Measurements from ENCODE around the gene MTFR2. TPM values are rescaled to one million over a fixed set of nuclear protein-coding genes. Genes with fewer than 3 reads are reported as not detected.

MTFR2 gene
- total RNA-seq, 6 donors from 2014 or later: 1.0 to 9.4 (median 1.3) TPM; not detected in 1

DNA sequence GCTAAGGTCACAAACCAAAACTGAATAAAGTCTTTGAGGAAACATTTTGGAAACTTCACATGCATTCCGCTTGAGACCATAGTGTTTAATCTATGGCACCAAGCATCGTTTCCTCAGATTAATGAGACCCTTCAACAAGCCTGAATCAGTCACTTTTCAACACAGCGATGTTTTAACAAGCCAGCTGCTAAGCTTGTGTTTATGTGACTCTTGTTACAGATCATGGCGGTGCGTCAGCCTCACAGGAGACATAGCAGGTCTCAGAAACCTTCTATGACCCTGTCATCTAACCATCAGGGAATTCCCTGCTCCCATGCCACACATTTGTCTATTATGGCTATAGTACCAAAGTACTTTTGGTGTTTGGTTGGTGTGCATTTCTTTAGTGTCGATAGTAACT lies 57.2 kb downstream of the MTFR2 start:
- Histone ChIP-seq H3K36me3 (no peaks in the 10 kb centered on the region), H3K9me3 (no peaks in the 10 kb centered on the region), H3K4me3 (no peak overlapping the region), H3K27ac (no peak overlapping the region), H3K4me1 (no peaks in the 10 kb centered on the region), H3K27me3 (no peaks in the 10 kb centered on the region)
- 86 to 87% methylated on average over 6 of the region's 6 CpGs for WGBS, 2 donors
- no peak for ATAC-seq (ENCODE audit: low FRiP score in 2 of 2)
- no peak for TF ChIP-seq POLR2A (IDR thresholded peaks at IDR 0.05)
- no peak for TF ChIP-seq POLR2AphosphoS5 (IDR thresholded peaks at IDR 0.05)
- TF ChIP-seq EP300 (IDR thresholded peaks at IDR 0.05): no peak
- TF ChIP-seq CTCF (IDR thresholded peaks at IDR 0.05): no peak
- DNase-seq: no peak

GRCh38 chr6:136191606-136192312 lies 58.4 kb downstream of the MTFR2 start:
- 91 to 95% methylated on average over 29 to 32 of the region's 32 CpGs for WGBS, 2 donors
- ATAC-seq (ENCODE audit: low FRiP score in 2 of 2) (peak in 1 of 2 donors; percentile 37), DNase-seq (peak in 1 of 2 donors; percentile 69)
- no peaks in the 10 kb centered on the region for H3K4me1 ChIP-seq
- H3K27ac ChIP-seq: no peak overlapping the region
- H3K27me3 ChIP-seq: no peaks in the 10 kb centered on the region
- TF ChIP-seq EP300 (IDR thresholded peaks at IDR 0.05) (no peak), POLR2AphosphoS5 (IDR thresholded peaks at IDR 0.05) (no peak), POLR2A (IDR thresholded peaks at IDR 0.05) (no peak), CTCF (IDR thresholded peaks at IDR 0.05) (no peak)
- H3K36me3 ChIP-seq: no peaks in the 10 kb centered on the region
- H3K4me3 ChIP-seq: no peak overlapping the region
- H3K9me3 ChIP-seq: no peaks in the 10 kb centered on the region

DNA sequence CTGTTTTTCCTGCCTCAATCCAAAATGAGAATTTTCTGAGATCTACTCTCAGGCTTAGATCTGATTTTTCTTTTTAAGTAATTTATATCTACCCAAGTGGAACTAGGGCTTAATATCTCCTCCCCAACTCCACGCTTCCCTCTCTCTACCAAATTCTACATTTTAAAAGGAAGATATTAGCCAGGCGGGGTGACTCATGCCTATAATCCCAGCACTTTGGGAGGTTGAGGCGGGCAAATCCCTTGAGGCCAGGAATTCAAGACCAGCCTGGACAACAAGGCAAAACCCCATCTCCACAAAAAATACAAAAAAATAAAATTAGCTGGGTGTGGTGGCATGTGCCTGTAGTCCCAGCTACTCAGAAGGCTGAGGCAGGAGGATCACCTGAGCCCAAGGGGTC lies 61.0 kb downstream of the MTFR2 start:
- Histone ChIP-seq H3K4me3 (no peak overlapping the region), H3K4me1 (no peaks in the 10 kb centered on the region), H3K36me3 (no peaks in the 10 kb centered on the region), H3K27me3 (no peaks in the 10 kb centered on the region), H3K9me3 (no peaks in the 10 kb centered on the region), H3K27ac (no peak overlapping the region)
- ATAC-seq (ENCODE audit: low FRiP score in 2 of 2): no peak
- 93 to 98% methylated on average over 3 of the region's 3 CpGs for WGBS, 2 donors
- no peak for TF ChIP-seq EP300 (IDR thresholded peaks at IDR 0.05)
- no peak for TF ChIP-seq CTCF (IDR thresholded peaks at IDR 0.05)
- no peak for TF ChIP-seq POLR2AphosphoS5 (IDR thresholded peaks at IDR 0.05)
- no peak for TF ChIP-seq POLR2A (IDR thresholded peaks at IDR 0.05)
- DNase-seq: no peak

DNA sequence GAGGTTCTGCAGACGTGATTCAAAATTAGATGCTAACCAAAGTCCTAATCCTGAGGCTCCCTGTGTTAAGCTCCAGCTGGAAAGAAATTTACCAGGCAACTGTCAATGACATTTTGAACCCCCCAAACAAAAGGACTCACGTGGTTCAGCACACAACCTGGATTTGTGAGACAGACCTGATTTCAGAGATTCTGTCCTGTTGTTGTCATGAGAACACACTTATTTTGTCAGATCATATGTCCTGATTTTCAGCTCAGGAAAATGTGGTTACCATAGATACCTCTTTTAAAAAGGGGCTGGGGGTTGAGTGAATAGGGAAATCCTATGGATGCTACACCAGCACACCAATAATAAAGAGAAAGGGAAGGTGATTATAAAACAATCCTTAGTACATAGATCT lies 61.6 kb downstream of the MTFR2 start:
- H3K27me3 ChIP-seq: no peaks in the 10 kb centered on the region

More for the DNA sequence above, 61.6 kb downstream of the MTFR2 start:
- 76% methylated on average over 2 of the region's 2 CpGs for WGBS, 2 donors
- Histone ChIP-seq H3K27ac (no peak overlapping the region), H3K36me3 (no peaks in the 10 kb centered on the region), H3K4me3 (no peak overlapping the region), H3K9me3 (no peaks in the 10 kb centered on the region), H3K4me1 (no peaks in the 10 kb centered on the region)
- ATAC-seq (ENCODE audit: low FRiP score in 2 of 2) (no peak), DNase-seq (no peak)
- TF ChIP-seq POLR2AphosphoS5 (IDR thresholded peaks at IDR 0.05): no peak
- TF ChIP-seq POLR2A (IDR thresholded peaks at IDR 0.05): no peak
- TF ChIP-seq CTCF (IDR thresholded peaks at IDR 0.05): no peak
- TF ChIP-seq EP300 (IDR thresholded peaks at IDR 0.05): no peak
